ENCODE data around the gene CDH3.

Gene CDH3

GRCh38 chr16:68651136-68651535 lies 6.0 kb downstream of the CDH3 start:
- DNase-seq (ENCODE audit: low read depth) = no peak

GRCh38 chr16:68652659-68653058 lies 7.5 kb downstream of the CDH3 start:
- DNase-seq (ENCODE audit: low read depth) = no peak

- DNase-seq (ENCODE audit: low read depth) = no peak
Measured at GRCh38 chr16:68655806-68656205, 10.7 kb downstream of the CDH3 start.

- no peak for DNase-seq (ENCODE audit: low read depth)
Measured at GRCh38 chr16:68656751-68657150, 11.6 kb downstream of the CDH3 start.

GRCh38 chr16:68658341-68658973 lies 13.3 kb downstream of the CDH3 start:
- peak; percentile 77 for DNase-seq (ENCODE audit: low read depth)

GRCh38 chr16:68658974-68659360 lies 13.9 kb downstream of the CDH3 start:
- no peak for DNase-seq (ENCODE audit: low read depth)

- peak; percentile 19 for DNase-seq (ENCODE audit: low read depth)
Measured at GRCh38 chr16:68659412-68660358, 14.6 kb downstream of the CDH3 start.

GRCh38 chr16:68660359-68660795 lies 15.3 kb downstream of the CDH3 start:
- peak; percentile 50 for DNase-seq (ENCODE audit: low read depth)

- DNase-seq (ENCODE audit: low read depth) = no peak
Measured at GRCh38 chr16:68662035-68662434, 16.9 kb downstream of the CDH3 start.

- no peak for DNase-seq (ENCODE audit: low read depth)
Measured at GRCh38 chr16:68664297-68664696, 19.2 kb downstream of the CDH3 start.

- DNase-seq (ENCODE audit: low read depth) = no peak
Measured at GRCh38 chr16:68665501-68665900, 20.4 kb downstream of the CDH3 start.

GRCh38 chr16:68668266-68668665 lies 23.2 kb downstream of the CDH3 start:
- DNase-seq (ENCODE audit: low read depth) = no peak

GRCh38 chr16:68676113-68676860 lies 31.2 kb downstream of the CDH3 start:
- DNase-seq (ENCODE audit: low read depth) = no peak

- DNase-seq (ENCODE audit: low read depth) = no peak
Measured at GRCh38 chr16:68681038-68681437, 35.9 kb downstream of the CDH3 start.

GRCh38 chr16:68685685-68686478 lies 40.8 kb downstream of the CDH3 start:
- DNase-seq (ENCODE audit: low read depth) = no peak

- DNase-seq (ENCODE audit: low read depth) = no peak
Measured at GRCh38 chr16:68686905-68687304, 41.8 kb downstream of the CDH3 start.

GRCh38 chr16:68689921-68690320 lies 44.8 kb downstream of the CDH3 start:
- DNase-seq (ENCODE audit: low read depth) = no peak

GRCh38 chr16:68695575-68695974 lies 50.5 kb downstream of the CDH3 start:
- no peak for DNase-seq (ENCODE audit: low read depth)

- no peak for DNase-seq (ENCODE audit: low read depth)
Measured at GRCh38 chr16:68696514-68696913, 51.4 kb downstream of the CDH3 start.

- no peak for DNase-seq (ENCODE audit: low read depth)
Measured at GRCh38 chr16:68698091-68698490, 53.0 kb downstream of the CDH3 start.

- no peak for DNase-seq (ENCODE audit: low read depth)
Measured at GRCh38 chr16:68700120-68700519, 55.0 kb downstream of the CDH3 start.

GRCh38 chr16:68700831-68701230 lies 55.7 kb downstream of the CDH3 start:
- no peak for DNase-seq (ENCODE audit: low read depth)

All from HS-27A (cell line).